Measurements from ENCODE around the gene KIF1B. TPM values are rescaled to one million over a fixed set of nuclear protein-coding genes. Genes with fewer than 3 reads are reported as not detected.

The KIF1B gene
- polyA plus RNA-seq, 1 of the 3 experiments (the other 2 are of a cell fraction): 6.8 TPM

- Histone ChIP-seq H3K4me1 (ENCODE audit: control insufficient read depth in 1 of 2, insufficient read depth in 2 of 2, low read depth in 1 of 2, low read length in 1 of 2) (peaks cover 8 to 9% of the 10 kb centered on the region in 2 experiments; a peak in 2 of 4 replicates), H3F3A (replicated peaks; ENCODE audit: insufficient read depth) (peaks cover 26% of the 10 kb centered on the region), H3K27ac (ENCODE audit: low read depth in 2 of 2, low read length in 1 of 2) (peak overlapping the region; percentile 91 to 92), H3K9me3 (no peaks in the 10 kb centered on the region), H3K9me2 (no peaks in the 10 kb centered on the region), H3K36me3 (replicated peaks in 1 of 2; ENCODE audit: control insufficient read depth in 1 of 2, insufficient read depth in 2 of 2, low read length in 1 of 2) (no peaks in the 10 kb centered on the region), H3K4me3 (ENCODE audit: low read depth in 2 of 2, low read length in 1 of 2) (peak overlapping the region; percentile 85 to 97), H3K4me2 (peak overlapping the region; percentile 99), H3K9ac (peak overlapping the region; percentile 98), H3K27me3 (ENCODE audit: insufficient read depth) (no peaks in the 10 kb centered on the region), H2AFZ (ENCODE audit: low read depth) (no peak overlapping the region; the same call in 1 of the 2 replicates), H3K79me2 (ENCODE audit: insufficient read depth) (peaks cover 52% of the 10 kb centered on the region), H4K20me1 (ENCODE audit: insufficient read depth) (peaks cover 39% of the 10 kb centered on the region)
- under 1% methylated on average over 30 of the region's 69 CpGs for WGBS (ENCODE audit: low lambda C conversion rate)
- no peak for TF ChIP-seq JUND (IDR thresholded peaks at IDR 0.05)
- 0 out of 4 replicates have a peak, but pooled peaks of 1 of the 2 experiments have one; percentile 9 for TF ChIP-seq EP300 (IDR thresholded peaks at IDR 0.05; ENCODE audit: borderline replicate concordance in 1 of 2, low read depth in 1 of 2, low read length in 1 of 2)
- peak; percentile 66 for TF ChIP-seq NFIC (IDR thresholded peaks at IDR 0.05; ENCODE audit: borderline replicate concordance)
- TF ChIP-seq TCF12 (IDR thresholded peaks at IDR 0.05): peak; percentile 27; the same call in 1 of the 2 replicates
- TF ChIP-seq FOSL2 (IDR thresholded peaks at IDR 0.05; ENCODE audit: borderline replicate concordance, low read depth): peak; percentile 18; the same call in 1 of the 2 replicates
- TF ChIP-seq YY1 (IDR thresholded peaks at IDR 0.05; ENCODE audit: low read depth): peak; percentile 84
- no peak for TF ChIP-seq ZBTB33 (IDR thresholded peaks at IDR 0.05; ENCODE audit: borderline replicate concordance, low read depth)
- TF ChIP-seq PBX3 (IDR thresholded peaks at IDR 0.05): peak; percentile 67
- no peak for TF ChIP-seq USF2 (IDR thresholded peaks at IDR 0.05; ENCODE audit: borderline replicate concordance, low read depth, low read length)
- TF ChIP-seq CHD2 (IDR thresholded peaks at IDR 0.05; ENCODE audit: low read length, partially characterized antibody): peak; percentile 46
- TF ChIP-seq MXI1 (IDR thresholded peaks at IDR 0.05; ENCODE audit: low read depth, low read length): peak; percentile 61
- no peak for TF ChIP-seq TEAD4 (IDR thresholded peaks at IDR 0.05; ENCODE audit: borderline replicate concordance, insufficient read depth)
- peak; percentile 38; the same call in 1 of the 2 replicates for TF ChIP-seq TAF1 (IDR thresholded peaks at IDR 0.05; ENCODE audit: borderline replicate concordance, low read depth, low read length)
- no peak for TF ChIP-seq MAX (IDR thresholded peaks at IDR 0.05; ENCODE audit: low read depth)
- TF ChIP-seq RAD21 (IDR thresholded peaks at IDR 0.05; ENCODE audit: low read length): peak; percentile 4; the same call in 1 of the 2 replicates
- DNase-seq: peak; percentile 76
- POLR2A ChIA-PET: interaction anchor here (0.8 to 1.8 kb wide), 5 partner anchors 70 to 219 kb away, joined by 3 to 12 read pairs (median 4); partner anchors contain the start of genes CENPS and PGD
- CTCF ChIA-PET: interaction anchor here (0.6 to 2.7 kb wide), 52 partner anchors 8 to 1073 kb away, joined by 3 to 52 read pairs (median 4); partner anchors contain the start of genes CENPS, LZIC and NMNAT1
Measured at GRCh38 chr1:10210841-10211804, 753 bp downstream of the KIF1B start.

Measured in SK-N-SH (cell line).